K562 (cell line): ENCODE data around the gene LMBR1. TPM values are rescaled to one million over a fixed set of nuclear protein-coding genes. Genes with fewer than 3 reads are reported as not detected.
A peak's percentile ranks its signal among the peaks of the same experiment; 100 is the strongest.

Experiments used
- ATAC-seq: fragments of 200-7000 bp; cut with Tn5 transposase; 3 replicates; pipeline ENCODE4 v1.9.1; 2020; ENCODE audit warnings: moderate library complexity
- BruUV-seq: library from RNA; stranded (reverse); fragments of 400-500 nt; replicated peaks from 2 replicates; lab custom pipeline; 2021; lab: Mats Ljungman, UMichigan
- CTCF ChIA-PET: fragments of 300-600 bp; formaldehyde crosslinking; extraction: SDS; loops from one replicate; lab custom pipeline; 2021; ENCODE audit warnings: low intra/inter-chr PET ratio; lab: Yijun Ruan, JAX
- POLR2A ChIA-PET: fragments of 300-600, 350-650 bp; sonication (Branson Sonifier 250); formaldehyde crosslinking; extraction: SDS; loops from one replicate; lab custom pipeline; 2021; ENCODE audit warnings: antibody characterized with exemption, inconsistent platforms; lab: Yijun Ruan, JAX
- DNase-seq, 4 experiments: peaks; one replicate each; pipeline versions ENCODE4 v3.0.0 to v3.0.0-alpha.2; 2011 to 2018; ENCODE audit warnings: low spot score in 3 of 4, mixed read lengths in 3 of 4; ENCODE audit errors: extremely low read depth in 1 of 4
- FAIRE-seq: peaks from 2 replicates; lab custom pipeline; 2011; peaks lifted over from hg19 to GRCh38; lab: Jason Lieb, UNC
- H2AFZ ChIP-seq: 2 replicates; pipeline ENCODE4 v1.6.0; 2011; ENCODE audit warnings: low read depth, low read length, control low read depth, inconsistent platforms
- H3K27ac ChIP-seq: fragments of 200-600 bp; 3 replicates; pipeline ENCODE4 v1.8.0; 2011; ENCODE audit warnings: low read depth, mild to moderate bottlenecking, control low read depth, inconsistent platforms, low read length, moderate library complexity, mixed read lengths; ENCODE audit errors: extremely low read depth
- H3K27me3 ChIP-seq, 2 experiments: fragments of 300-600 bp in 1 of 2; 2 replicates in 1 of 2; 3 replicates in 1 of 2; pipeline versions ENCODE4 v1.6.0 to v1.8.0; 2011; ENCODE audit warnings: inconsistent platforms in 2 of 2, low read length in 2 of 2, mild to moderate bottlenecking in 1 of 2, mixed read lengths in 1 of 2, moderate library complexity in 1 of 2; ENCODE audit not compliant: control insufficient read depth in 2 of 2, insufficient read depth in 2 of 2
- H3K36me3 ChIP-seq: fragments of 300-600 bp; 3 replicates; pipeline ENCODE4 v1.8.0; 2011; ENCODE audit warnings: mild to moderate bottlenecking, low read length, inconsistent platforms; ENCODE audit not compliant: control insufficient read depth, insufficient read depth
- H3K4me1 ChIP-seq, 2 experiments: fragments of 200-600 bp in 1 of 2; replicated peaks in 1 of 2; 2 replicates in 1 of 2; 3 replicates in 1 of 2; pipeline versions ENCODE4 v1.5.1 to v1.8.0; 2011; ENCODE audit warnings: inconsistent platforms in 2 of 2, low read length in 2 of 2, mild to moderate bottlenecking in 1 of 2, mixed read lengths in 1 of 2, moderate library complexity in 1 of 2; ENCODE audit not compliant: control insufficient read depth in 2 of 2, insufficient read depth in 2 of 2
- H3K4me2 ChIP-seq: 2 replicates; pipeline ENCODE4 v1.6.1; 2011; ENCODE audit warnings: low read length, control low read depth, inconsistent platforms, mixed read lengths; ENCODE audit not compliant: insufficient read depth
- H3K4me3 ChIP-seq: fragments of 200-600 bp; sonication (generic), shearing (Covaris generic); 2 replicates; pipeline ENCODE4 v1.5.1; 2016; ENCODE audit warnings: control low read depth, inconsistent platforms
- H3K79me2 ChIP-seq: fragments of 200-600 bp; 3 replicates; pipeline ENCODE4 v1.8.0; 2011; ENCODE audit warnings: low read length, inconsistent platforms; ENCODE audit not compliant: control insufficient read depth, insufficient read depth
- H3K9ac ChIP-seq, 2 experiments: 2 replicates each; pipeline versions ENCODE4 v1.6.0 to v1.6.1; 2011; ENCODE audit warnings: low read depth in 2 of 2, low read length in 2 of 2, control low read depth in 1 of 2, inconsistent platforms in 1 of 2, mild to moderate bottlenecking in 1 of 2, mixed read lengths in 1 of 2; ENCODE audit not compliant: insufficient read depth in 1 of 2
- H3K9me1 ChIP-seq: one replicate; pipeline ENCODE4 v1.6.0; 2011; ENCODE audit warnings: inconsistent platforms, mild to moderate bottlenecking, low read length, moderate library complexity; ENCODE audit not compliant: control insufficient read depth, insufficient read depth
- H3K9me3 ChIP-seq: replicated peaks from 2 replicates; pipeline ENCODE4 v1.5.1; 2011; ENCODE audit warnings: low read depth, low read length, inconsistent platforms; ENCODE audit not compliant: control insufficient read depth, insufficient read depth
- H4K20me1 ChIP-seq: replicated peaks from 2 replicates; pipeline ENCODE4 v1.6.1; 2011; ENCODE audit warnings: low read length, inconsistent platforms, mixed read lengths; ENCODE audit not compliant: control insufficient read depth, insufficient read depth
- PTRF ChIP-seq: fragments of 450-650 bp; IDR thresholded peaks from 2 replicates; pipeline ENCODE4 v1.6.1; 2016; ENCODE audit warnings: mild to moderate bottlenecking, missing genetic modification characterization, missing compliant biosample characterization
- RBBP5 ChIP-seq: fragments of 200-600 bp; sonication (generic); IDR thresholded peaks from 2 replicates; pipeline ENCODE4 v1.6.1; 2012; ENCODE audit warnings: borderline replicate concordance, mild to moderate bottlenecking, low read length, control low read depth, inconsistent platforms; ENCODE audit not compliant: insufficient read depth, poor library complexity, severe bottlenecking
- RBM25 ChIP-seq: fragments of 200-400 bp; formaldehyde crosslinking; IDR thresholded peaks from 2 replicates; pipeline ENCODE4 v1.6.1; 2018; ENCODE audit warnings: low read length, low read depth, moderate library complexity; ENCODE audit not compliant: severe bottlenecking
- WGBS: fragments of 100-300 bp; shearing (Covaris generic); methylation state at CpG from one replicate; pipeline ENCODE4 v1.1.6; 2016; ENCODE audit warnings: low coverage, mixed read lengths; ENCODE audit not compliant: insufficient coverage; ENCODE audit errors: missing lambda C conversion rate; 5-methylcytosine and 5-hydroxymethylcytosine counted together
- in situ Hi-C: fragments of 300-500 bp; cut with MboI; formaldehyde crosslinking; loops from 4 replicates; pipeline ENCODE4 v1.15.0; 2018; ENCODE audit warnings: inconsistent platforms, mixed read lengths
- intact Hi-C: fragments of 100-400 bp; cut with micrococcal nuclease; formaldehyde crosslinking; loops from 2 replicates; pipeline ENCODE4 v1.14.2; 2022
- polyA plus RNA-seq, 8 experiments: library from polyadenylated mRNA; depleted of rRNA in 4 of 8; stranded (reverse) in 5 of 8; unstranded in 3 of 8; fragments of >200 nt; fragmentation: Nextera tagmentation in 2 of 8; fragmentation: Illumina TruSeq in 1 of 8; extraction: Ambion mirVana in 2 of 8; extraction: Trizol in 1 of 8; gene quantifications; 2 replicates each; pipeline versions ENCODE4 v1.2.1 to v1.2.3, GENCODE V29; 2011 to 2014; ENCODE audit warnings: inconsistent platforms in 1 of 8, missing spikeins in 1 of 8
- total RNA-seq, 7 experiments: library from RNA; depleted of rRNA in 6 of 7; stranded (reverse); fragments of >200 nt in 6 of 7; fragmentation: Illumina TruSeq in 2 of 7; extraction: Trizol in 2 of 7; gene quantifications; 2 replicates each; pipeline versions ENCODE4 v1.2.1 to v1.2.3, GENCODE V29; 2011 to 2021; ENCODE audit warnings: low replicate concordance in 1 of 7
- TF ChIP-seq, protein P1 (sequence below): fragments of 450-650 bp; IDR thresholded peaks from 2 replicates; pipeline ENCODE4 v1.6.1; 2016

The LMBR1 gene
- total and polyA plus RNA-seq, 9 of the 15 experiments (the other 6 are each of a cell fraction or from before 2014, with no cell fraction given) = 7.7 to 90.0 (median 59.9) TPM

DNA sequence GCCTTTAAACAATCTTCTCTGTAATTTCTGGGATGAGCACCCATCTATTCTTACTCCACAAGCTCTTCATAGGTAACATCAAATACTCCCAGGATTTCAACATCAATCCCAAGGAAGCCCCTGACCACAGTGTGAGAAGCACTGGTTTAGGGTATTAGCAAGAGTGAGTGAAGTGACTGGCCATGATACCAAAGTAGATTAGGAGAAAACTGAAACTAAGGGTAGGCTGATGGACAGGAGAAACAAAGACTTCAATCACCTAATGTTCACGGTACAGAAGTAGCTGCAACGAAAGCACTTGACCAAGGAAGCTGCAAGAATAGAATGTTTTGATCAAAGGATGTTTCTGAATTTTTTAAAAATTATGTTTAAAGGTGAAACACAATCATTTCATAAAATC lies 49.8 kb downstream of the LMBR1 start:
- ChIA-PET POLR2A (interaction anchor here (0.5 to 2.3 kb wide), 13 partner anchors 10 to 322 kb away, joined by 3 to 21 read pairs (median 3); partner anchors contain the start of gene MNX1), CTCF (no interaction called here)
- 7% methylated on average over 2 of the region's 2 CpGs for WGBS
- Histone ChIP-seq H3K36me3 (peaks cover 7% of the 10 kb centered on the region; the same call in 2 of the 3 replicates), H3K9me3 (no peaks in the 10 kb centered on the region), H3K4me1 (peaks cover 27 to 38% of the 10 kb centered on the region in 2 experiments), H3K27me3 (no peaks in the 10 kb centered on the region), H3K4me3 (no peak overlapping the region), H2AFZ (peak overlapping the region; percentile 47; the same call in 1 of the 2 replicates), H3K27ac (peak overlapping the region; percentile 77), H3K4me2 (peak overlapping the region; percentile 75), H3K79me2 (peaks cover 95% of the 10 kb centered on the region), H4K20me1 (no peaks in the 10 kb centered on the region), H3K9ac (peak overlapping the region in 1 of 2 experiments; percentile 56; a peak in 2 of 4 replicates), H3K9me1 (no peaks in the 10 kb centered on the region)
- FAIRE-seq = peak; percentile 70
- no TSS peak for BruUV-seq
- ATAC-seq = peak; percentile 61
- DNase-seq = peak in 1 of 4 experiments; percentile 41
- TF ChIP-seq PTRF (tag) (0 out of 2 replicates have a peak, but pooled peaks have one; percentile 5), RBBP5 (peak; percentile 45), RBM25 (no peak)
- TF ChIP-seq, protein P1, sequence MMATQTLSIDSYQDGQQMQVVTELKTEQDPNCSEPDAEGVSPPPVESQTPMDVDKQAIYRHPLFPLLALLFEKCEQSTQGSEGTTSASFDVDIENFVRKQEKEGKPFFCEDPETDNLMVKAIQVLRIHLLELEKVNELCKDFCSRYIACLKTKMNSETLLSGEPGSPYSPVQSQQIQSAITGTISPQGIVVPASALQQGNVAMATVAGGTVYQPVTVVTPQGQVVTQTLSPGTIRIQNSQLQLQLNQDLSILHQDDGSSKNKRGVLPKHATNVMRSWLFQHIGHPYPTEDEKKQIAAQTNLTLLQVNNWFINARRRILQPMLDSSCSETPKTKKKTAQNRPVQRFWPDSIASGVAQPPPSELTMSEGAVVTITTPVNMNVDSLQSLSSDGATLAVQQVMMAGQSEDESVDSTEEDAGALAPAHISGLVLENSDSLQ = peak; percentile 78
- in situ Hi-C loops (no loop called here), intact Hi-C loops (loop anchor here (2.0 kb wide), 1 partner anchor 50 kb away; the partner anchor contains the start of gene LMBR1)
